ENCODE data around the gene KDM4C. TPM values are rescaled to one million over a fixed set of nuclear protein-coding genes. Genes with fewer than 3 reads are reported as not detected.
A peak's percentile ranks its signal among the peaks of the same experiment; 100 is the strongest.

KDM4C gene
- polyA plus RNA-seq, 2 of the 4 experiments (the other 2 are of a cell fraction): 9.6 to 15.6 TPM

DNA sequence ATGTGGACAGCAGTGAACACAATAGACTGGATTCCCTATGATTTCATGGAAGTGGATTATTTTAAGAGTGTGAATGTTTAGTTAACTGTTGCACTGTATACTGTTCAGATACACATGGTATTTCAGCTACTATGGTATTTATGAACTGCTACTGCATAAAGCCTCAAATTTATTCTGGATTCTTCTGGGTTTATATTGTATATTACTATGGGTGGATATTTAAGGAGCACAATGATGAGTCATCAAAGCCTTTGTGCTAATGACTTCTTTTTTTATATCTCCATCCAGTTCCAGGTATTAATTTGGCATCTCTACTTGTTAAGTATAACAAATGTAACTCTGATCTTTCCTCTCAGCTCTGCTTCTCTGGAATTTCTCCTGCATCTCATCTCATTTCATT, 6.8 kb downstream of the KDM4C start:
- ChIA-PET CTCF (interaction anchor here (1.2 kb wide), 1 partner anchor 261 kb away, joined by 3 read pairs; no protein-coding TSS in a partner anchor), POLR2A (no interaction called here)
- Histone ChIP-seq H3K9me3 (no peaks in the 10 kb centered on the region), H3K4me3 (no peak overlapping the region), H3K27ac (no peak overlapping the region), H3K4me2 (no peak overlapping the region), H3K4me1 (peaks cover 16% of the 10 kb centered on the region; the same call in 2 of the 3 replicates)
- FAIRE-seq (no peak), ATAC-seq (no peak), DNase-seq (ENCODE audit: low read depth in 1 of 2, low spot score in 1 of 2) (no peak)
- no peak for TF ChIP-seq EP300 (IDR thresholded peaks at IDR 0.05)
- no peak for TF ChIP-seq ESRRA (IDR thresholded peaks at IDR 0.05; ENCODE audit: borderline replicate concordance, low read length)
- no peak for TF ChIP-seq GATA3 (IDR thresholded peaks at IDR 0.05; ENCODE audit: borderline replicate concordance)
- no peak for TF ChIP-seq BHLHE40 (IDR thresholded peaks at IDR 0.05; ENCODE audit: low read depth, low read length)
- TF ChIP-seq FOSL2 (IDR thresholded peaks at IDR 0.05): no peak
- TF ChIP-seq FOSL2 (CRISPR knock-in tag; IDR thresholded peaks at IDR 0.05): peak; percentile 81
- TF ChIP-seq RAD21 (conservative IDR thresholded peaks at IDR 0.05 in 1 of 2, IDR thresholded peaks at IDR 0.05 in 1 of 2): no peak

DNA sequence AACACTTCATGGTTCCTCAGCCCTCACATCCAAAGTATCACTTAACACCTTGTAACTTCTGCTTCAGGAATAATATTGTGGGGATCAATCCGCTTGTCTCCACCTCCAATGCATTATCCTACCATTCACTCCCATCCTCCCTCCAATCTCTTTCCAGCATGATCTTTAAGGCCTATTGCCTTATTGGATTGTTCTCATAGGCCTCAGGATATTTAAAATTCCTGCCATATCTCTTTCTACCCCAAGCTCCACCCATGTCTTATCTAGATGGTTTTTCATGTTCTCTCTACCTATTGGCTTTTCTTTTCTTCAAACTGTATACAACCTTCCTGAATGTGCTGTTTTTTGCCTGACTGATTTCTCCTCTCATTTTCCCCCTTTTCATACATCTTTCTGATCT, 7.2 kb downstream of the KDM4C start:
- no peak overlapping the region for H3K4me3 ChIP-seq
- peaks cover 12% of the 10 kb centered on the region; the same call in 2 of the 3 replicates for H3K4me1 ChIP-seq
- ChIA-PET POLR2A (no interaction called here), CTCF (no interaction called here)
- ATAC-seq (no peak), DNase-seq (ENCODE audit: low read depth in 1 of 2, low spot score in 1 of 2) (no peak), FAIRE-seq (no peak)
- H3K9me3 ChIP-seq: no peaks in the 10 kb centered on the region
- WGBS (ENCODE audit: missing lambda C conversion rate): 97% methylated on average over 1 of the region's 1 CpG
- TF ChIP-seq HEYL (CRISPR knock-in tag; IDR thresholded peaks at IDR 0.05) (no peak), KDM1A (IDR thresholded peaks at IDR 0.05; ENCODE audit: low read depth) (no peak), FOXS1 (CRISPR knock-in tag; IDR thresholded peaks at IDR 0.05) (no peak), CBX2 (IDR thresholded peaks at IDR 0.05; ENCODE audit: borderline replicate concordance, low read depth) (no peak), MYC (IDR thresholded peaks at IDR 0.05; ENCODE audit: borderline replicate concordance, low read length) (no peak), ZNF302 (CRISPR knock-in tag; IDR thresholded peaks at IDR 0.05) (no peak), ZSCAN20 (CRISPR knock-in tag; IDR thresholded peaks at IDR 0.05) (no peak), RFX5 (IDR thresholded peaks at IDR 0.05) (no peak), HOXB5 (CRISPR knock-in tag; IDR thresholded peaks at IDR 0.05) (no peak), TP53 (CRISPR knock-in tag; IDR thresholded peaks at IDR 0.05) (no peak), POLR2A (IDR thresholded peaks at IDR 0.05; ENCODE audit: low read length) (no peak)
- TF ChIP-seq, protein P1, sequence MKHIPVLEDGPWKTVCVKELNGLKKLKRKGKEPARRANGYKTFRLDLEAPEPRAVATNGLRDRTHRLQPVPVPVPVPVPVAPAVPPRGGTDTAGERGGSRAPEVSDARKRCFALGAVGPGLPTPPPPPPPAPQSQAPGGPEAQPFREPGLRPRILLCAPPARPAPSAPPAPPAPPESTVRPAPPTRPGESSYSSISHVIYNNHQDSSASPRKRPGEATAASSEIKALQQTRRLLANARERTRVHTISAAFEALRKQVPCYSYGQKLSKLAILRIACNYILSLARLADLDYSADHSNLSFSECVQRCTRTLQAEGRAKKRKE (CRISPR knock-in tag; IDR thresholded peaks at IDR 0.05; ENCODE audit: low read depth): no peak
- no peak overlapping the region for H3K27ac ChIP-seq
- H3K4me2 ChIP-seq: no peak overlapping the region

DNA sequence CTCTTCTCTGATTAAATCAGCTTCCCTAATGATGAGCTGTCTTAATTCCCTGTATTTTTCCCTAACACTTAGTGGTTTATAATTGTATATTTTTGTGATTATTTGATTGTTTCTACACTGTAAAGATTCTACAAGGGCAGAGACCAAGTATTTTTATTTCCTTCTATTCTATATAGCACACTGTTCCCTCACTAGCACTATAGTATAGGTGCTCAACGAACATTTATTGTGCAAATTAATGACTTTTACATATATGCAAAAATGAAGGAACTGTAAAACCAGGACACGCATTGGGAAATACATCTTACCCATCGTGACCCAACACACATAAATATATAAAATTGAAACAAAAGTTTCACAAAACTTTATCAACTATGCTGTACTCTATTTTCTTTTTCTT, 7.6 kb downstream of the KDM4C start:
- no peaks in the 10 kb centered on the region for H3K9me3 ChIP-seq
- 86% methylated on average over 3 of the region's 3 CpGs for WGBS (ENCODE audit: missing lambda C conversion rate)
- no peak for DNase-seq (ENCODE audit: low read depth in 1 of 2, low spot score in 1 of 2)
- ChIA-PET POLR2A (no interaction called here), CTCF (no interaction called here)
- H3K27ac ChIP-seq: no peak overlapping the region
- no peak overlapping the region for H3K4me2 ChIP-seq
- TF ChIP-seq, protein P2, sequence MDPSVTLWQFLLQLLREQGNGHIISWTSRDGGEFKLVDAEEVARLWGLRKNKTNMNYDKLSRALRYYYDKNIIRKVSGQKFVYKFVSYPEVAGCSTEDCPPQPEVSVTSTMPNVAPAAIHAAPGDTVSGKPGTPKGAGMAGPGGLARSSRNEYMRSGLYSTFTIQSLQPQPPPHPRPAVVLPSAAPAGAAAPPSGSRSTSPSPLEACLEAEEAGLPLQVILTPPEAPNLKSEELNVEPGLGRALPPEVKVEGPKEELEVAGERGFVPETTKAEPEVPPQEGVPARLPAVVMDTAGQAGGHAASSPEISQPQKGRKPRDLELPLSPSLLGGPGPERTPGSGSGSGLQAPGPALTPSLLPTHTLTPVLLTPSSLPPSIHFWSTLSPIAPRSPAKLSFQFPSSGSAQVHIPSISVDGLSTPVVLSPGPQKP (IDR thresholded peaks at IDR 0.05; ENCODE audit: low read depth, low read length): no peak
- TF ChIP-seq CBX2 (IDR thresholded peaks at IDR 0.05; ENCODE audit: borderline replicate concordance, low read depth) (no peak), POLR2AphosphoS2 (conservative IDR thresholded peaks at IDR 0.05; ENCODE audit: low read length) (no peak), HOXB13 (CRISPR knock-in tag; IDR thresholded peaks at IDR 0.05; ENCODE audit: low read depth) (no peak), ZC3H11A (IDR thresholded peaks at IDR 0.05) (no peak), SREBF2 (IDR thresholded peaks at IDR 0.05) (no peak), TP53 (CRISPR knock-in tag; IDR thresholded peaks at IDR 0.05) (no peak), EHF (CRISPR knock-in tag; IDR thresholded peaks at IDR 0.05) (no peak), HOXB5 (CRISPR knock-in tag; IDR thresholded peaks at IDR 0.05) (no peak), ZNF302 (CRISPR knock-in tag; IDR thresholded peaks at IDR 0.05) (no peak)
- TF ChIP-seq, protein P3, sequence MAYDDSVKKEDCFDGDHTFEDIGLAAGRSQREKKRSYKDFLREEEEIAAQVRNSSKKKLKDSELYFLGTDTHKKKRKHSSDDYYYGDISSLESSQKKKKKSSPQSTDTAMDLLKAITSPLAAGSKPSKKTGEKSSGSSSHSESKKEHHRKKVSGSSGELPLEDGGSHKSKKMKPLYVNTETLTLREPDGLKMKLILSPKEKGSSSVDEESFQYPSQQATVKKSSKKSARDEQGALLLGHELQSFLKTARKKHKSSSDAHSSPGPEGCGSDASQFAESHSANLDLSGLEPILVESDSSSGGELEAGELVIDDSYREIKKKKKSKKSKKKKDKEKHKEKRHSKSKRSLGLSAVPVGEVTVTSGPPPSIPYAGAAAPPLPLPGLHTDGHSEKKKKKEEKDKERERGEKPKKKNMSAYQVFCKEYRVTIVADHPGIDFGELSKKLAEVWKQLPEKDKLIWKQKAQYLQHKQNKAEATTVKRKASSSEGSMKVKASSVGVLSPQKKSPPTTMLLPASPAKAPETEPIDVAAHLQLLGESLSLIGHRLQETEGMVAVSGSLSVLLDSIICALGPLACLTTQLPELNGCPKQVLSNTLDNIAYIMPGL (CRISPR knock-in tag; IDR thresholded peaks at IDR 0.05; ENCODE audit: borderline replicate concordance): no peak
- TF ChIP-seq, protein P1 (CRISPR knock-in tag; IDR thresholded peaks at IDR 0.05; ENCODE audit: low read depth): no peak
- TF ChIP-seq, protein P4, sequence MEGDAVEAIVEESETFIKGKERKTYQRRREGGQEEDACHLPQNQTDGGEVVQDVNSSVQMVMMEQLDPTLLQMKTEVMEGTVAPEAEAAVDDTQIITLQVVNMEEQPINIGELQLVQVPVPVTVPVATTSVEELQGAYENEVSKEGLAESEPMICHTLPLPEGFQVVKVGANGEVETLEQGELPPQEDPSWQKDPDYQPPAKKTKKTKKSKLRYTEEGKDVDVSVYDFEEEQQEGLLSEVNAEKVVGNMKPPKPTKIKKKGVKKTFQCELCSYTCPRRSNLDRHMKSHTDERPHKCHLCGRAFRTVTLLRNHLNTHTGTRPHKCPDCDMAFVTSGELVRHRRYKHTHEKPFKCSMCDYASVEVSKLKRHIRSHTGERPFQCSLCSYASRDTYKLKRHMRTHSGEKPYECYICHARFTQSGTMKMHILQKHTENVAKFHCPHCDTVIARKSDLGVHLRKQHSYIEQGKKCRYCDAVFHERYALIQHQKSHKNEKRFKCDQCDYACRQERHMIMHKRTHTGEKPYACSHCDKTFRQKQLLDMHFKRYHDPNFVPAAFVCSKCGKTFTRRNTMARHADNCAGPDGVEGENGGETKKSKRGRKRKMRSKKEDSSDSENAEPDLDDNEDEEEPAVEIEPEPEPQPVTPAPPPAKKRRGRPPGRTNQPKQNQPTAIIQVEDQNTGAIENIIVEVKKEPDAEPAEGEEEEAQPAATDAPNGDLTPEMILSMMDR (IDR thresholded peaks at IDR 0.05): no peak
- no peak for ATAC-seq
- no peak overlapping the region for H3K4me3 ChIP-seq
- H3K4me1 ChIP-seq: peaks cover 11% of the 10 kb centered on the region; the same call in 2 of the 3 replicates
- FAIRE-seq: no peak

Data from A549 (cell line).